GM21619 (cell line): ENCODE results near the gene VCL.
"Not testable (repeated sequence)": the region's sequence is repeated elsewhere in the genome, so short reads cannot be mapped to it uniquely, and the experiment has no call there.

Experiments
- ATAC-seq: cut with Tn5 transposase; IDR thresholded peaks from one replicate; pipeline ENCODE4 v1.9.1; 2021; ENCODE audit not compliant: unreplicated experiment

The VCL gene

DNA sequence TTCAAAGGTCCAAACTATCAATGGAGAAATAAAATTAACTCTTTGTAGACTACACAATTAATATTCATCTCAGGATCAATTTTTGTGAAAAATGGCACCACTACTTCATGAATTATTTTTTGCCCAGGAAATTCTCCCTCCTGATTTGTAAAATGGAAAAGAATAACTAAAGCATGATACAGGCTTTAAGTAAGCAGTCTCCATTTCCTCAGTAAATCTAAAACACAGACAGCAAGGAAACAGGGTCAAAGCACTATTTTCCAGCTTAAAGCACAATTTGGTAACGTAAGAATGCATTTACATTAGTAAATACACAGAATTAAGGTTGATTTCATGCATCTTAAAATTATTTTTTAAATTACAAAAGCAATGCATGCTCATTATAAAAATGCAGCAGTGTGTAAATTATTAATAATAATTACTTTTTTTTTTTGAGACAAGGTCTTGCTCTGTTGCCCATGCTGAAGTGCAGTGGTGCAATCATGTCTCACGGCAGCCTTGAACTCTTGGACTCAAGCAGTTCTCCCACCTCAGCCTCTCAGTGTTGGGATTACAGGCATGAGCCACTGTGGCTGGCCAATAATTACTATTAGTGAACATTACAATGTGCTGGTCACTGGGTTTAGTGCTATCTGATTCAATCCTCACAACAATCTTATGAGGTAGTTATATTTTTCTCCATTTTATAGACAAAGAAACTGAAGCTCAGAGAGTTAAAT, 26.1 kb upstream of the VCL start:
- no peak for ATAC-seq

- no peak for ATAC-seq
These were observed 24.5 kb upstream of the VCL start for GRCh38 chr10:73973427-73973826.

GRCh38 chr10:73974309-73974946, 23.5 kb upstream of the VCL start:
- ATAC-seq: no peak

- no peak for ATAC-seq
These were observed 22.5 kb upstream of the VCL start for GRCh38 chr10:73975388-73975787.

DNA sequence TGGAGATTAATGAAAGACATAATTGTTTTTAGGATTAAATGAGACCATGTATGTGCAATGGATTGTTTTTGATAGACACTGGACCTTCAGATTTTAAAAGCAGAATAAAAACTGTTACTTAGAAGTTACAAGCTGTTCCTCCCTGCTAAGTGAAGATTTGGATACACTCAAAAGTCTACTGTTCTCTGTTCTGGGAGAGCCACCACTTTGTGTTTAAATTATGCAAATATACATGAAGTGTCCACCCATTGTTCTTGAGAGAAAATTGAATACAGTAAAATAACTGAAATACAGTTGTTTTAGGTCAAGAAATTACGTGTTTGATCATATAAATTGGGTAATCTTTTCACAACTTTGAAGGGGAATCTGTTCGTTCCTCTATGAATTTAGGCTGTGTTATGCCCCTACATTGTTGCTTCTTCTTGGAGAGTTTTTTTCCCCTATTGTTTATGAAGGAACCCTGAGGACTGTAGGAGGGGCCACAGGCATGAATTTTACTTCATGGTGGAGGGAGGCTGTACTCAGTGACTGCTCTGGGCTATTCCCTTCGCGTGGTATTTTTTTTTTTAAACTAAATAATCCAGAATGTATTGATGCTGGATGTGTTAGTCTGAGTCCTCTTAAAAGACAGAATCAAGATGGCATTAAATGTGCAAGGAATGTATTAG, 18.6 kb upstream of the VCL start:
- no peak for ATAC-seq

GRCh38 chr10:73979809-73980433, 18.0 kb upstream of the VCL start:
- ATAC-seq: no peak

GRCh38 chr10:73981812-73982211, 16.1 kb upstream of the VCL start:
- no peak for ATAC-seq

- no peak for ATAC-seq
These were observed 14.5 kb upstream of the VCL start for GRCh38 chr10:73983096-73984047.

DNA sequence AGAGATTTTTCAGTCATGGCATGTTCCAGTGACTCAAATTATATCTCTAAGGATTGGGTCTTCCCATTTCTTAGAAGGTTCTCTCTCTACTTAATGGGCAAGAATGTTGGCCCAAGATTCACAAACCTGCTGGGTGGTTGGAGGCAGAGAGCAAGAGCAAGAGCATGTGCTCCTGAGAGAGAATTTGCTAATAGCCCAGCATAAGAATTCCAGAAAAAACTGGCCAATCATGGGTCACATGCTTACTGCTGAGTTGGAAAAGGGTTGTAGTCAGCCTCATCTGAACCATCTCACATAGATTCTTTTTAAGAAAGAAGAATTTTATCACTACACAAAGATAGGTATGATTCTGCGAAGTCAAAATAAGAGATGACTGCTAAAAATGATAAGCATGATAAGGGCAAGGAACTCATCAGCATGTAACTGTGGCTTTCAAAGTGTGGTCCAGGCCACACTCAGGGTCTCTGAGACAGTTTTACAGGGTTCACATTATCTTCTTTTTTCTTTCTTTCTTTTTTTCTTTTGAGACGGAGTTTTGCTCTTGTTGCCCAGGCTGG, 8.2 kb upstream of the VCL start:
- no peak for ATAC-seq

DNA sequence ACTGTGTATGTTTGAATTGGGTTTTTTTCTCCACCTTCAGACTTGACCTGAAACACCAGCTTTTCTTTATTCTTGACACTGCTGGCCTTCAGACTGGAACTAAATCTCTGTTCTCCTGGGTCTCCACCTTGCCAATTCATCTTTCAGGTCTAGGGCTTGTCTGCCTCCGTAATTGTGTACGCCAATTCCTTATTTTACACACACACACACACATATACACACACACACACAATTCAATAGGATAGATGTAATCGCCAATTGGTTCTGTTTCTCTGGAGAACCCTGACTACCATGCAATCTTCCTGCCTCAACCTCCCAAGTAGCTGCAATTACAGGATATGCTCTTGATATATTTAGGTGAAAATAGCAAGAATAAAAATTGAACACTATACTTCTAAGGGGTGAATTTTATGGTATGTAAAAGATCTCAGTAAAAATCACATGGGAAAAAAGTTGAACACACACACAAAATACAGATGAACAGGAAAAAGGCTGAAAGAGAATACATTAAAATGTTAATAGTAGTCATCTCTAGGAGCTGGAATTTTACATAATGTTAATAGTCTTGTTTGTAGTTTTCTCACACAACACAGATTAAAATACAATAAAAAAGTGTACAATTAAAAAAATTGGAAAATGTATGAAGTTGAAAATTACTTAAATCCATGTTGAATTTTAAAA, 6.6 kb upstream of the VCL start:
- no peak for ATAC-seq

DNA sequence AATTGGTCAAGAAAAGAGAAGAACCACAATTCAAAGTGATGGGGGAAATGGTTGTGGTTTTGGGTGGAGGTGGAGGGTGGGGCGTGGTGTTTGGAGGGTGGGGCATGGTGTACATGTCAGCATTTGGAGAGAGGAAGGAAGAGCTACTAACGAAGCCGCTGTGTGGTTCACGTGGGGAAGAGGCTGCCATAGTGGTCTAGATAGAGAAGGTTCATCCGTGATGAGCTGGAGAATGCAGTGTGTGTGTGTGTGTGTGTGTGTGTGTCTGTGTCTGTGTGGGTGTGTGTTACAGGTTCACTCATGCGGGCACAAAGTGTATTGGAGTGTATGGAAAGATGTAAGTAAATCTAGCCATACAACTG, 6.1 kb upstream of the VCL start:
- peak; percentile 71 for ATAC-seq

- ATAC-seq: no peak
These were observed 4.8 kb upstream of the VCL start for GRCh38 chr10:73992899-73993788.

GRCh38 chr10:73995035-73995358, 2.9 kb upstream of the VCL start:
- no peak for ATAC-seq

DNA sequence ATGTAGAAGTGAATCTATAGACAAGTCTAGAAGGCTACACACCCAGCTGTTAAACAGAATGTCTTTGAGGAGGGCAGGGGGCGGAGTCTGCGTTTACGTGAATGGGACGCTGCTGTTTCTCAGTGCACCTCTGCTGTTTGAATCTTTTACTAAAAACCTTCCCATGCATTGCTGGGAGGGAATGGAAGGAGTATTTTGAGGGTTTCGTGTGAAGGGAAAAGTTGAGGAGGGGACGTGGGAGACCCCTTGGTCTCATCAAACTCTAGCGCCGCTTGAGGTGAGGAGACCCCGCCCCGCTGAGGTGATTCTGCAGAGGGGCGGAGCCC, 492 bp upstream of the VCL start:
- ATAC-seq: peak; percentile 33

GRCh38 chr10:73998623-73998928, 660 bp downstream of the VCL start:
- no peak for ATAC-seq

DNA sequence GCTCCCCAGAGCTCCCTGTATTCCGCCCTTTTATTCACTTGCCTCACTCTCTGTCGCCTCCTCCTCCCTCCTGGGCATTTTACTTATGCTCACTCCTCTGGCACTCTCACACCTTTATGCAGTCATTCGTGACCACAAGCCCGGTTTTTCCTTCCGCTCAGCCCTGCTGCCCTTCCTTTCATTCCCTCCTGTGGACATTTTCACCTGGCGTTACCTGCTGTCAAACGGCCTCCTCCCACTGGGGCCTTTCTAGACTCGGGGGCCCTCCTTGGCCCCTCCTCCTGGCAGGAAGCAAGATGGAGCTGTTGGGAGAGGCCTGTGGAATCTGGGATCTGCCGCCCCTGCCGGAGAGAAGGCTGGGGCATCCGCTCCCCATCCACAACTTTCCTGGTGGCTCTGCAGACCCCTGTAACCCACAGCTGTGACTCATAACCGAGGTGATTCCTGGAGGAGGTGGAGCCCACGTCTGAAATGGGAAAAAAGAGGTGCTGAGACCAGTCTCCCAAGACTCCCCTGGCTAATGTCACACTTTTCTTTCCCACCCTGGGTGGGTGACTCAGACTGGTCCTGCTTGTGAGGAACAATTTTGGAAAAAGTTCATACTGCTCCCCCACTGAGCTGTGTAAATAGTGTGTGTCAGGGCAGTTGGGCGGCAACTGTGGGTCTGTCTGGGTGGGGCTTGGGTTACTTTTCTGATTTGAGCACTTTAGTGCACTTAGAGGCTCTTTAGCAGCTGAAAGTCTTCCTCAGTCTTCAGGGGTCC, 1.2 kb downstream of the VCL start:
- ATAC-seq: no peak

GRCh38 chr10:73999703-74000102, 1.8 kb downstream of the VCL start:
- ATAC-seq: no peak

- not testable (repeated sequence) for ATAC-seq
These were observed 2.3 kb downstream of the VCL start for GRCh38 chr10:74000244-74000643.
